ENCODE results near the gene RBM44.

DNA sequence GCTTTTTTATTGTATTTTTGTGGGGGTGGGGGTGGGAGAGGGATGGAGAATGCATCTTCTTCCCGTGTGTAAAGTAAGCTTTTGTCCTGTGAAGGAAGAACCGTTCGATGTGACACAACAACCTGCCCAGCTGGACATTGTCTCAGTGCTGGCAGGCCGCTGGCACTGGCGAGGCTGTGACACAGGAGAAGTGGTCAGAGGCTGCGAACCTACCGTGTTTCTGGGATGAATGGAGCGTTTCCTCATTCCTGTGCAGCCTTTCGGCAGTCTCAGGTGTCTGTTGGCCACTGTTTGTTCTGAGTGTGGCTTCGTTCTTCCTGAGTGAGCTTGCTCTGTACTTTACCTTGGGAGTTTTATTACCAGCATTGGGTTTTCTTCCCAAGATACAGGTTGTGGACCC, 68.9 kb downstream of the RBM44 start:
- TF ChIP-seq, protein P1, sequence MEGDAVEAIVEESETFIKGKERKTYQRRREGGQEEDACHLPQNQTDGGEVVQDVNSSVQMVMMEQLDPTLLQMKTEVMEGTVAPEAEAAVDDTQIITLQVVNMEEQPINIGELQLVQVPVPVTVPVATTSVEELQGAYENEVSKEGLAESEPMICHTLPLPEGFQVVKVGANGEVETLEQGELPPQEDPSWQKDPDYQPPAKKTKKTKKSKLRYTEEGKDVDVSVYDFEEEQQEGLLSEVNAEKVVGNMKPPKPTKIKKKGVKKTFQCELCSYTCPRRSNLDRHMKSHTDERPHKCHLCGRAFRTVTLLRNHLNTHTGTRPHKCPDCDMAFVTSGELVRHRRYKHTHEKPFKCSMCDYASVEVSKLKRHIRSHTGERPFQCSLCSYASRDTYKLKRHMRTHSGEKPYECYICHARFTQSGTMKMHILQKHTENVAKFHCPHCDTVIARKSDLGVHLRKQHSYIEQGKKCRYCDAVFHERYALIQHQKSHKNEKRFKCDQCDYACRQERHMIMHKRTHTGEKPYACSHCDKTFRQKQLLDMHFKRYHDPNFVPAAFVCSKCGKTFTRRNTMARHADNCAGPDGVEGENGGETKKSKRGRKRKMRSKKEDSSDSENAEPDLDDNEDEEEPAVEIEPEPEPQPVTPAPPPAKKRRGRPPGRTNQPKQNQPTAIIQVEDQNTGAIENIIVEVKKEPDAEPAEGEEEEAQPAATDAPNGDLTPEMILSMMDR (conservative IDR thresholded peaks at IDR 0.05 in 1 of 2, IDR thresholded peaks at IDR 0.05 in 1 of 2; ENCODE audit: low read depth in 1 of 2, low read length in 2 of 2) = no peak
- no peak for TF ChIP-seq EZH2 (IDR thresholded peaks at IDR 0.05; ENCODE audit: low read length, missing control alignments)

Measured in fibroblast of lung (primary cell).